ENCODE results near the gene ZNF316.

ZNF316 gene

DNA sequence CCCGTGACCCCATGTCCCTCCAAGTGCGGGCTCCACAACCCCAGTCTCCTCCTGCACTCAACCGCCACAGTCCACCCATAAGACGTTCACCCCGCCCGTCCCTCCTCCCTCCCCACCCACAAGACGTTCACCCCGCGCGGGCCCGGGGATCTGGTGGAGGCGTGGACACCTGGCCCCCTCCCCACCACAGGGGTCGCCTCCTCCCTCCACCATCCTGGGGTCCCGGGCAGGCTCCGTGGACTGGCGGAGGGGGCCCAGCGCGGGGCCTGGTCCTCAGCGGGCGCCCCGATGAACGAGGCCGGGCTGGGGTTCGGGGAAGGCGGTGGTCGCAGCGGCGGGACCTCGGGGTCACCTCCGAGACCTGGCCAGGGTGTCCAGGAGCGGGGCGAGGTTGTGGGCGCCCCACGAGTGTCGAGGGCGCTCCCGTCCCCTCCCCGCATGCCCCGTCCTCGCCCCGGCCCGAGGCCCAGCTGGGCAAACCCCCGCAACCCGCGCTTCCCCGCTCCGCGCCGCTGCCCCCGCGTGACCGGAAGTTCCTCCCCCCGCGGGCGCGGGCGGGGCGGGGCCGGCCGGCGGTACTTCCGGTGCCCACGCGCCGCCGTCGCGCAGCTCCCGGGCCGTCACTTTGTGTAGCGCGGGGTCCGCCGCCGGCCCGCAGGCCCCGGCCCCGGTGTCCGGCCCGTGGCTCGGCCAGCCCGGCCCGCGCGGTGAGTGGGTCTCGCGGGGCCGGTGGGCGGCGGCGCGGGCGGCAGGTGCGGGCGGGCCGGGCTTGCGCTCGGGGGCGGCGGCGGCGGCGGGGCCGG is at the start of gene ZNF316:
Gene ZNF316 (plus strand): TSS at position 578 of the 803 bp plus-strand sequence. CDS start 5,092 bp downstream, outside the sequence.
- DNase-seq, result peak; percentile 45 to 61

DNA sequence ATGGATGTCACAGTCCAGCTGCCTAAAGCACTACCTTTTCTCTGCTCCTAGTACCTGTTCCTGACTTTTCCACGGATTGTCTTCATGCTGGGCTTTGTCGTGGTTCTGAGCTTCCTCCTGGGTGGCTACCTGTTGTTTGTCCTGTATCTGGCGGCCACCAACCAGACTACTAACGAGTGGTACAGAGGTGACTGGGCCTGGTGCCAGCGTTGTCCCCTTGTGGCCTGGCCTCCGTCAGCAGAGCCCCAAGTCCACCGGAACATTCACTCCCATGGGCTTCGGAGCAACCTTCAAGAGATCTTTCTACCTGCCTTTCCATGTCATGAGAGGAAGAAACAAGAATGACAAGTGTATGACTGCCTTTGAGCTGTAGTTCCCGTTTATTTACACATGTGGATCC is 48.6 kb upstream of the ZNF316 start:
- DNase-seq, result no peak

DNA sequence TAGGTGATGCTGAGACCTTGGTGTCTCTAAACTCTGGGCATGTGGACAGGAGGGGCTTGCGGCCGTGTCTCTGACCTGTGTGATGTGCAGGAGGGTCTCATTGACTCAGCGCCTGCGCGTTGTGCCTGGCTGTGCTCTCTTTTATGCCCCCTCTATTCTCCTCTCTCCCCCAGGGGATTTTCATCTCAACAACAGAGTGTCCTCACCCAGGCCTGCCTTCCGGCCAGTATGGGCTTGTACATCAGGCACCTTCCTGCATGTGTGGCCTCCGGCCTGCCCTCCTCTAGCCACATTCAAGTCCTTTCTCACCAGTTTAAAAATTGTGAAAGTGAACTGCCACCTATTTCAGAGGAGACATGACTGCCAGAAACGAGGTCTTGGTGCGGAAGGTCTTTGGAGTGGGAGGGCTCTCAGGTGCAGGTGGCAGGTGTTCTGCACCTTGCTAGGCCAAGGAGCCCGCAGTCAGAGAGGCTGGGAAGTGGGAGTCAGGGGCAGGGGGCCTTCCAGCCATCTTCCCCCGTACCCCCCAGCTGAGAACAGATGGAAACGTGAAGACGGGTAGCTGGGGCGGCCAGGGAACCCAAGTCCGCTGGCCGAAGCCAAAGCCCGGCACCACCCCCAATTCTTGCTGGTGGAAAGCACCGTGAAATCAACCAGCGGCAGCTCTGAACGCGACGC is 47.8 kb upstream of the ZNF316 start:
- no peak for DNase-seq

DNA sequence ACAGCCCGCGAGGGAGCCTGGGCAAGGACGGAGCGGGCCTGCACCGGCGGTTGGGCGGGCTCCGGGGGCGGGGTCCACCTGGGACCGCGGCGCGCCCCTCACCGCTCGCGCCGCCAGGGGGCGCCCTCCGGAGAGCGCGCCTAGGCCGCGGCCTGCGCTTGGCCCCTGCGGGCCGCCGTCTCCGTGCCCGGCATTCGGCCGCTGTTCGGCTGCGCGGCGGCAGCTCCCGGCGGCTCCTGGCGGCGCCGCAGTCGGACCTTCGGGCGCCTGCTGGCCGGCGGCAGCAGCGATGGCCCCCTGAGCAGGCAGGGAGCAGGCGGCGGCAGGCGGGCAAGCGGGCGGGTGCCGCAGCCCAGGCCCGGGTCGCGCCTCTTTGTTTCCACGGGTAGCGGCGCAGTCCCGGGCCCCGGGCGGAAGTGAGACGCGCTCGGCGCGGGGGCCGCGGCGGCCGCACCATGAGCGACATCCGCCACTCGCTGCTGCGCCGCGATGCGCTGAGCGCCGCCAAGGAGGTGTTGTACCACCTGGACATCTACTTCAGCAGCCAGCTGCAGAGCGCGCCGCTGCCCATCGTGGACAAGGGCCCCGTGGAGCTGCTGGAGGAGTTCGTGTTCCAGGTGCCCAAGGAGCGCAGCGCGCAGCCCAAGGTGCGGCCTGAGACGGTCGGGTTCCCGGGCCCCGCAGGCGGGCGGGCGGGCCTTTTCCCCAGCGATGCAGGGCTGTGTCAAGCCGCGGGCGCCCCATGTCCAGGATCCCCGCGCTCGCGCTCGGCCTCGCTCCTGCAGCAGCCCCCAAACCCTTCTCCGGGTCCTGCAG is 47.1 kb upstream of the ZNF316 start, which contains the start of gene INTS15:
Gene INTS15 (plus strand): TSS at position 193 of the 816 bp plus-strand sequence. CDS start 263 bp downstream, at position 456.
- DNase-seq, result peak; percentile 77 to 86

DNA sequence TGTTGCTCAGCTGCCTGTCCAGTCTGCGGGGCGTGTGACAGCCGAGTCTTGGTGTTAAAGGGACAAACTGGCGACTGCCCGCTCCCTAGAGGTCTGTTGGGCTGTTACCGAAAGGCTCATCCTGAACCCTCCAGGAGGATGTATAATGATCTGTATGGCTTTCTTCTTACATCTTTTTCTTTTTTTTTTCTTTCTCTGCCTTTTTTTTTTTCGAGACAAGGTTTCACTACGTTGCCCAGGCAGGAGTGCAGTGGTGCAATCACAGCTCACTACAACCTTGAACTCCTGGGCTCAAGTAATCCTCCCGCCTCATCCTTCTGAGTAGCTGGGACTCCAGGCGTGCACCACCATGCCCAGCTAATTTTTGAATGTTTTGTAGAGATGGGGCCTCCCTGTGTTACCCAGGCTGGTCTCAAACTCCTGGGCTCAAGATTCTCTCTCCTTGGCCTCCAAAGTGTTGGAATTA is 46.4 kb upstream of the ZNF316 start:
- no peak for DNase-seq

DNA sequence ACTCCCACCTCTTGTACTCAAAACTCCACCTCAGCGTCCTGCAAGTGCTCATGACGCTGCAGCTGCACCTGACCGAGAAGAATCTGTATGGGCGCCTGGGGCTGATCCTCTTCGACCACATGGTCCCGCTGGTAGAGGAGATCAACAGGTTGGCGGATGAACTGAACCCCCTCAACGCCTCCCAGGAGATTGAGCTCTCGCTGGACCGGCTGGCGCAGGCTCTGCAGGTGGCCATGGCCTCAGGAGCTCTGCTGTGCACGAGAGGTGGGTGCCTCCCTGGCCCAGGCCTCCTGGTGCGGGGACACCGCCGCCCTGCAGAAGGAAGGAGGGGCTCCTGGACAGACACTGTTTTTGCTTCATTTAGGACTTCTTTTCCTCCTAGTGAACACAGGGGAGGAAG is 37.0 kb upstream of the ZNF316 start:
- no peak for DNase-seq

DNA sequence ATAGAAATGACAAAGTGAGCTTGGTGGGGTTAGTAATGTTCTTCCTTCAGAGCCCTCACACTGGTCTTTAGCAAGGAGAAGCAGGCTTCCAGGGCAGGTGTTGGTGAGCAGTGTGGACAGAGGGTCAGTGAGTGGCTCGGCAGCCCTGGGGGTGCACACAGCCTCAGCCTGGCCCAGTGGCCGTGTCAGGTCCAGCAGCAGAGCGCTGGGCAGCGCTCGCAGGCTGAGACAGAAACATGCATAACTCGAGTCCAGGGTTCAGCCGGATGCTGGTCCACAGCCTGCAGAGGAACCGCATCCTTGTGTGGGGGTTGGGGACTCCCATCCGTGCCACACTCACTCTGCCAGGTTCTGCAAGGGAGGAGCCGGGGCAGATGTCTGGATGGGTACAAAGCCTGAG is 32.7 kb upstream of the ZNF316 start:
- DNase-seq, result no peak

DNA sequence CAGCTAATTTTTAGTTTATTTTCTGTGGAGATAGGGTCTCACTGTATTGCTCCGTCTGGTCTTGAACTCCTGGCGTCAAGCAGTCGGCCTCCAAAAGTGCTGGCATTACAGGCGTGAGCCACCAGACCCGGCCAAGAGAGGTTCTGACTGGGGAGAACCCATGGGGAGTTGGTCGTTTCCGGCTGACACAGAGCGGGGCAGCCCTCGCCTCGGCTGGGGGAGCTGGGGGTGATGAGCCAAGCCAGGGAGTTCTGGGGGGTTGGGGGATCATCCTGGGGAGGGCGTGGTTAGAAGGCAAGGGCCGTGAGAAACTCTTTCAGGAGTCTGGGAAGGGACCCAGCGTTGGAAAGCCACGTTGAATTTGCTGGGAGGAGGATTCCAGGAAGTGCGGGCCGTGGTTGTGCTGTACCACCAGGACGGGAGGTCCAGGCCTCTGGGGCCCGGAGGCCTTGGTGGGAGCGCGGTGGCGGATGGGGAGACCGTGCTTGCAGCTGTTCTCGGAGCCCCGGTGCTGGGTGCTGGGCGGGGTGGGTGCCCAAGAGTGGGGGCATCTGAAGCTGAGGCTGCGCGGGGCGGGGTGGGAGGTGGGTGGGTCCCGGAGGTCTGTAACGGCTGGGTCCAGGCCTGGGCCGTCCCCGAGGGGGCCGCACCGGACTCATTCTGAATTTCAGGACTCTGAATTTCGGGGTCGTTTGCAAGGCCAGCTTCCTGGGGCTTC is 30.1 kb upstream of the ZNF316 start:
- no peak for DNase-seq

DNA sequence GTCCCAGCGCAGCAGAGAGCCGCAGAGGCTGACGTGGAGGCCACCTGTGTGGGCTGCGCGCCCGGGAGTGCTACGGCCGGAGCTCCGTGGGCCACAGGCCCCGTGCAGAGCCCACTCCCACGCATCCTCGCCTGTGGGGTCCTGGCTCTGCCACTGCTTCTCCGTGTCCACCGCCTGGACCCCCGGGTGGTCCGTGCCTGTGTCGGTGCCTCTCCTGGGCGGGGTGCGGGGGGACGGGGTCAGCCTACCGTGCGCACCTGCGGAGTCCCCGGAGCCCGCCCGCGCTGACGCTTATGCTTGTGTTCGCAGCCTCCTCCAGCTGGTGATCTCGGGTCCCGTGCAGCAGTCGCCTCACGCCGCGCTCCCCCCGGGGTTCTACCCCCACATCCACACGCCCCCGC is 29.5 kb upstream of the ZNF316 start:
- no peak for DNase-seq

DNA sequence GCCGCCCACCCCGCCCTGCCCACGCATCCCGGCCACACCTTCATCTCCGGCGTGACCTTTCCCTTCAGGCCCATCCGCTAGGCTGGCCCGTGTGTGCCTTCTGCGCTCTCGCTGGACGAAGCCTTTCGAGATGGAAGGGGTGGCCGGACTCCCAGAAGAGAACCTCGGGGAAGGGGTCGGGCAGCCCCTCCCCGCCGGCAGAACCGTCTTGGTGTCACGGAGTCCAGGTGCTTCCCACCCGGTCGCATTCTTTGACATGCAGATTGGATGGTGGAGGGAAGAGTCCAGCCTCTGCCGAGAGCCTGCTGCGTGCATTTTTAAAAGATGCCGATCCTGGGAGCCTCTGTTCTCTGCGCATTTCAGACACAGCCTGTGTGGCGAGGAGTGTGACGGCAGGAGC is 29.0 kb upstream of the ZNF316 start:
- DNase-seq, result no peak

DNA sequence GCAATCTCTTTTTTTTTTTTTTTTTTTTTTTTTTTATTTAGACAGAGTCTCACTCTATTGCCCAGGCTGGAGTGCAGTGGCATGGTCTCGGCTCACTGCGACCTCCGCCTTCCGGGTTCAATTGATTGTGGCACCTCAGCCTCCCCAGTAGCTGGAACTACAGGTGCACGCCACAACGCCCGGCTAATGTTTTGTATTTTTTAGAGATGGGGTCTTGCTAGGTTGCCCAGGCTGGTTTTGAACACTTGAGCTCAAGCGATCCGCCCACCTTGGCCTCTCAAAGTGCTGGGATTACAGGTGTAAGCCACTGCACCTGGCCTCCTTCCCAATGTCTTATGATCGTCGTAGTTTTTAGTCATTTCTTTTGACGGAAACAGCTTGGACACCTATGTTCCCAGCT is 28.3 kb upstream of the ZNF316 start:
- DNase-seq, result no peak

DNA sequence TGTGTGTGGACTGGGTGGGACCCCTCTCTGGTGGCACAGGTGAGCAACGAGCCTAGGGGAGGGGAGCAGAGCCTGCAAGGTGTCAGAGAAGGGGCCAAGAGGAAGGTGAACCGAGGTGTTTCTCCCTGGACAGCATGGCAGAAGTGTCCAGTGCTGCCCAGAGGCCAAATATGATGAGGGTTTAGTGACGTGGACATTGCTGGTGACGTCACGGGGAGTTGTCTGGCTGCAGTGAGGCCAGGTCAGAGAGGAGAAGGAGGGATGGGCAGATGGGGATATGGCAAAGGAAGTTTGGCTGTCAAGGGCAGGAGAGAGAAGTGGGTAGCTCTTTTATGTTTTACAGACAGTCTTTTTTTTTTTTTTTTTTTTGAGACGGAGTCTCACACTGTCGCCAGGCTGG is 24.3 kb upstream of the ZNF316 start:
- DNase-seq, result no peak

DNA sequence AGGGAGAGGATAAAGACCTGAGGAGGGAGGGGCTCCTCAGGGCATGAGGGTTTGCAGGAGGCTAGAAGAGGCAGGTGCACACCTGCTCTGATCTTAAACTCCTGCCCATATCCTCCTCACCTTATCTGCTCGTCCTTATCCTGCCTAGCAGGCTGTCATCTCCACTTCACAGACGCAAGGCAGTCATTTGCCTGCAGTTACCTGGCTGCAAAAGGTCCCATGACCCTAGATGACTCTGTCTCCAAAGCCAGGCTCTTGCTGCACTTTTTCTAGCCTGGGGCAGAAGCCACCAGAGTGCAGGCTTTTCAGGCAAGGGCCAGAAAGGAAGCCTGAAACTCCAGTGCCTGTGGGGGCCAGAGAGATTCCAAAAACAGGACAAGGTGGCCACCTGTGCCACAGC is 23.4 kb upstream of the ZNF316 start:
- DNase-seq, result no peak

DNA sequence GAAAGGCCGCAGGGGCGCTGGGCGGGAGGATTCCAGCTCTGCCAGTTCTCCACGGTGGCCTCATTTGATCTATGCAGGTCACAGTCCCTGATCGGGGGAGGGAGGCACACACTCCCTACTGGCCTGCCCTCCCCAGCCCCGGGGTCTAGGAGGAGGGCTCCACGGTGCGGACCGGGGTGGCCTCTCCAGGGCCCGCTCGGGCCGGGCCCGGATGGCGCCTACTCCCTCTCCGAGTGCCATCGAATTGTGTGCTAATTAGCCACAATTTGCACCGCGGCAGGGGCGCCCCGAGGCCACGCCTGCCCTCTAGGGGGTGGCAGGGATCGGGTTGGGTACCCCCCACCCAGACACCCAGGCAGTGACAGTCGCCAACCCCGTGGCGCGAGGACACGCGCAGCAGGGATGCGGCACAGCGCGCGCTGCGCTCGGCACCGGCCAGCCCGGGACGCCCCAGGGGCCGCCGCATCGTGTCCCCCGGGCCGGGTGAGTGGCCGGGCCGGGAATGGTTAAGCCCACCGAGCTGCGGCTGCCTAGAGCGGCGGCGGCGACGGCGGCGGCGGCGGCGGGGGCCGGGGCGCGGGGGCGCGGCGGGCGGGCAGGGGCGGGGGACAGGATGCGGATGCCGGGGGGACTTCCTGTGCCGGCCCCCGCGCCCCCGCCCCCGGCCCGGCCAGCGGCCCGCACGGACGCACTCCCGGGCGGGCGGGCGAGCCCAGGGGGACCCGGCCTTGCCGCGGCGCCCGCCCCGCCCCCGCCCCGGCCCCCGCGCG is 22.0 kb upstream of the ZNF316 start, which contains the start of gene ZNF853:
Gene ZNF853 (plus strand): TSS at position 658 of the 770 bp plus-strand sequence. CDS start 565 bp downstream, outside the sequence.
- no peak for DNase-seq

DNA sequence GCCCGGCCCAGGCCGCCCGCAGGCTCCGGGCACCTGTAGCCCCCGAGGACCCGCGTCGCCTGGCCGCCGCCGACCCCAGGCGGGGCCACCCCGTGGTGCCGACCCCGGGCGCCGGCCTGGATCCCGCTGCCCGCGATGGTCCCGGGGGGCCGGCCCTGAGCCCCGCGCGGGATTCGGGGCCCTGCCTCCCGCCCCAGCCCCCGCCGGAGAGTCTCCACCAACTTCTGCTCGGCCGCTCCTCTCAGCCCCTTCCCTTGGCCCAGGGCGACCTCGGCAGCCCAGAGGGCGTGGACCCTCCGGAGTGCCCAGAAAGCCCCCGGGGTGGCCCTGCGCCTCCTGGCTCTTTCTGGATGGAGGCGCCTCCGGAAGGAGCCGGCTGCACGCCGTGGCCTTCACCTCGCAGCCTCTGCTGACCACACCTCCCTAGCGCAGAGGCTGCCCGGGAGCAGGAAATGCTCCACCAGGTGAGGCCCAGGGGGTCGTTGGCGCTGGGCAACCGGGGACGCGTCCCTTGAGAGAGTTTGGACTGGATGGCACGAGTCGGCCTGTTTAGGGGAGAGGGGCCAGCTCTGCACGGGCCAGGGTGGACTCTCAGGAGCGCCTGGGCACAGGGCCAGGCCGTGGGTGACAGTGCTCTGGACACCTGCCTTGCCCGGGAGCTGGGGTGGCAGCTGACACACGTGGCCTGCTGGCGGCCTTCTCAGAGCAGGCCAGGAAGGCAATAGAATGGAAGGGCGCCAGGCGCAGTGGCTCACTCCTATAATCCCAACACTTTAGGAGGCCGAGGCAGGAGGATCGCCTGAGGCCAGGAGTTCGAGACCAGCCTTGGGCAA is 21.2 kb upstream of the ZNF316 start:
- no peak for DNase-seq

DNA sequence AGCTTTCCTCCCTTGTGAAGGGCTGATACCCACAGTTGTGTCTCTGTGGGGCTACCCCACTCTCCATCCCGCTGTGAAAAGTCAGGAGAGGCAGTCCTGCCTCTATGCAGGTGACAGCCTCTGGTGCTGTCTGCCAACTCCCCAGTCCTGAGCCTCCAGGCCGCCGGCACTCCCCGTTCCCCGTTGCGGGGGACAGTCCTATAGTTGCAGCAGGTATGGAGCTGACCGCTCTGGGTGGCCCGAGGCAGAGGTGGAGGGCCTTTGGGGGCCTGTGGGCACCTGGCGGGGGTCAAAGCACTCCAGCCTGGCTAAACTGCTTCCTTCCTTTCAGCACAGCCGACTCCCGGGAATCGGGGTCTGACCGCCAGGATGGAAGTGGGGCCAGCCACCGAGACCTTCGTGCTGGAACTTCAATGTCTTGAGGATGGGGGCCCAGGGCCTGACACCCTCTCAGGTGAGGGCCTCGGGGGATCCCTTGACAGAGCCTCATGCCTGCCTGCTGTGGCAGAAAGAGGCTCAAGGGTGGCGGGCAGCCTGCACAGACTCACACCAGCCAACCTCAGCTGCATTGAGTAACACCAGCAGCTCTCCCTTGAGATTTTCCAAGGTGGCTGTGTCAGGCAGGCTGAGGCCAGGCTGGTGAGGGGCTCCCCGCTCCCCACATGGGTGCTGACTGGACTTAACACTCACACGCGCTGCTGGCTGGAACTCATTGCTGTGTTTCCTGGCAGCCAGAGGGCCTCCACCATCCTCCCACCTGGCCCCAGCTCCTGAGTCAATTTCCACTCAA is 20.1 kb upstream of the ZNF316 start:
- no peak for DNase-seq

DNA sequence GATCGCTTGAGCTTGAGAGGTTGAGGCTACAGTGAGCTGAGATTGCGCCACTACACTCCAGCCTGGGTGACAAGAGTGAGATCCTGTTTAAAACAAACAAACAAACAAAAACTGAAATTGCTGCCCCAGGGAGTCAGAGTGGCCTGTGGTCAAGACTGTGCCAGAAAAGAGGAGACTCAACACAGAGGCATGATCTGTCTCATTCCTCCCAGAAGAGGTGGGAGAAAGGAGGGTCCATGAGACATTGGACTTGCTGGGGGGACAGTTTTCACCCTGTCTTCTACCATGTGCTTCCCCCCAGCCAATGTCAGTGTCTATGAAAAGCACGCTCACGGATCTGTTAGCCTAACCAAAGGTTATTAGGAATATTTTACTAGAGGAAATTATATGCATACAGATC is 18.5 kb upstream of the ZNF316 start:
- DNase-seq, result no peak

DNA sequence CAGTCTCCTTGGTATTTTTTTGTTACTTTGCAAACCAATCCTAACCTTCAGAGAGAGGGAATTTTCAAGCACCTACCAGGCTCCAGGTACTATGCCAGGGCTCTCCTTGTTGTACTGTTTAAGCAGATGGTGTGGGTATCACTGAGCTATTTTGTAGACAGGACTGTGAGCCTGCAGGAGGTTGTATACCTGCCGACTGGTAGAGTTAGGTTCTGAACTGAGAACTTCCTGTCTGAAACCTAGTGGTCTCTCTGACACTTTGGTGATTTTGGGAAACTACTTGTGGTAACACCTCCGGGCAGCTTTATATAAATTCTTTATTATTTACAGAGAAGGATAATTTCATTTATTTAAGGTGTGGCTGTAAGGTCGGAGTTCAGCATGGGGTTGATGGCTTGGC is 17.2 kb upstream of the ZNF316 start:
- no peak for DNase-seq

DNA sequence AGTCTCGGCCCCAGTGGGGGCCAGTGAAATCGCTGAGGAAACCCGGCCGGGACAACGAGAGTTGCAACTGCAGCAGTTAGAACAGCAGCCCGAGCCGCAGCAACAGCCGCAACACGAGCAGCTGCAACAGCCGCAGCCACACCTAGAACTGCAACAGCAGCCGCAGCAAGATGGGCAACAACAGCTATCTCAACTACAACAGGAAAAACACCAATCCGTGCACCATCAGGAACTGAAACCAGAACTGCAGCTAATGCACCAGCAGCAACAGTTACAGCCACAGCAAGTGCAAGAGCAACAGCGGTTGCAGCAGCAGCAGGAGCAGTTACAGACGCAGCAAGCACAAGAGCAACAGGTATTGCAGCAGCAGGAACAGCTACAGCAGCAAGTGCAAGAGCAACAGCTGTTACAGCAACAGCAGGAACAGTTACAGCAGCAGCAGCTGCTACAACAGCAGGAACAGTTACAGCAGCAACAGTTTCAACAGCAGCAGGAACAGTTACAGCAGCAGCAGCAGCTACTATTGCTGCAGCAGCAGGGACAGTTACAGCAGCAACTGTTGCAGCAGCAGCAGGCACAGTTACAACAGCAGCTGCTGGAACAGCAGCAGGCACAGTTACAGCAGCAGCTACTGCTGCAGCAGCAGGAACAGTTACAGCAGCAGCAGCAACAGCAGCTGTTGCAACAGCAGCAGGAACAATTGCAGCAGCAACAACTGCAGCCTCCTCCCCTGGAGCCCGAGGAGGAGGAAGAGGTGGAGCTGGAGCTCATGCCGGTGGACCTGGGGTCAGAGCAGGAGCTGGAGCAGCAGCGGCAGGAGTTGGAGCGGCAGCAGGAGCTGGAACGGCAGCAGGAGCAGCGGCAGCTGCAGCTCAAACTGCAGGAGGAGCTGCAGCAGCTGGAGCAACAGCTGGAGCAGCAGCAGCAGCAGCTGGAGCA is 15.7 kb upstream of the ZNF316 start:
- DNase-seq, result no peak
